Neural crest cell (in vitro differentiated cells): ENCODE results near the gene C14orf180. TPM values are rescaled to one million over a fixed set of nuclear protein-coding genes. Genes with fewer than 3 reads are reported as not detected.

ENCODE experiments used
- DNase-seq: peaks from one replicate; pipeline ENCODE4 v3.0.0; 2021; ENCODE audit warnings: low read depth, mixed read lengths, low spot score
- H3K27ac Mint-ChIP-seq: one replicate; pipeline ENCODE4 v1.8.0; 2021; ENCODE audit warnings: mild to moderate bottlenecking, mixed read lengths; ENCODE audit not compliant: unreplicated experiment
- H3K27me3 Mint-ChIP-seq: 2 replicates; pipeline ENCODE4 v1.8.0; 2021; ENCODE audit warnings: low read depth, mild to moderate bottlenecking, mixed read lengths
- H3K36me3 Mint-ChIP-seq: 2 replicates; pipeline ENCODE4 v1.8.0; 2021; ENCODE audit warnings: low read depth, mild to moderate bottlenecking, mixed read lengths
- H3K4me1 Mint-ChIP-seq: 2 replicates; pipeline ENCODE4 v1.8.0; 2021; ENCODE audit warnings: mixed read lengths
- H3K4me3 Mint-ChIP-seq: one replicate; pipeline ENCODE4 v1.8.0; 2021; ENCODE audit warnings: mild to moderate bottlenecking, mixed read lengths
- H3K9me3 Mint-ChIP-seq: 2 replicates; pipeline ENCODE4 v1.8.0; 2021; ENCODE audit warnings: mixed read lengths
- CTCF ChIP-seq: fragments of 200-600 bp; sonication (generic); conservative IDR thresholded peaks from 2 replicates; pipeline ENCODE4 v1.5.0; 2021; ENCODE audit warnings: antibody characterized with exemption, mild to moderate bottlenecking
- total RNA-seq: library from RNA; stranded (reverse); gene quantifications from 2 replicates; pipeline ENCODE4 v1.2.1, GENCODE V29; 2021

The C14orf180 gene
- total RNA-seq, 1 donor from 2014 or later: not detected

GRCh38 chr14:104592292-104592672, 12.7 kb downstream of the C14orf180 start:
- no peak overlapping the region for H3K27ac Mint-ChIP-seq
- no peaks in the 10 kb centered on the region for H3K9me3 Mint-ChIP-seq
- TF ChIP-seq CTCF: no peak
- H3K4me3 Mint-ChIP-seq: no peak overlapping the region
- peaks cover 3% of the 10 kb centered on the region for H3K27me3 Mint-ChIP-seq
- no peaks in the 10 kb centered on the region for H3K36me3 Mint-ChIP-seq
- H3K4me1 Mint-ChIP-seq: peaks cover 4% of the 10 kb centered on the region
- DNase-seq: no peak

- H3K27me3 Mint-ChIP-seq: peaks cover 3% of the 10 kb centered on the region
- no peak for DNase-seq
- H3K27ac Mint-ChIP-seq: no peak overlapping the region
- TF ChIP-seq CTCF: no peak
- H3K9me3 Mint-ChIP-seq: no peaks in the 10 kb centered on the region
- no peak overlapping the region for H3K4me3 Mint-ChIP-seq
- peaks cover 4% of the 10 kb centered on the region for H3K4me1 Mint-ChIP-seq
- H3K36me3 Mint-ChIP-seq: no peaks in the 10 kb centered on the region
Measured at GRCh38 chr14:104592785-104593184, 13.2 kb downstream of the C14orf180 start.

GRCh38 chr14:104593241-104593701, 13.7 kb downstream of the C14orf180 start:
- Mint-ChIP-seq H3K4me3 (no peak overlapping the region), H3K4me1 (peaks cover 4% of the 10 kb centered on the region), H3K27me3 (peaks cover 3% of the 10 kb centered on the region), H3K36me3 (no peaks in the 10 kb centered on the region), H3K27ac (no peak overlapping the region), H3K9me3 (no peaks in the 10 kb centered on the region)
- no peak for TF ChIP-seq CTCF
- DNase-seq: no peak

GRCh38 chr14:104593710-104594136, 14.2 kb downstream of the C14orf180 start:
- H3K4me1 Mint-ChIP-seq: peaks cover 4% of the 10 kb centered on the region
- no peak for TF ChIP-seq CTCF
- no peaks in the 10 kb centered on the region for H3K9me3 Mint-ChIP-seq
- no peaks in the 10 kb centered on the region for H3K36me3 Mint-ChIP-seq
- H3K27me3 Mint-ChIP-seq: peaks cover 3% of the 10 kb centered on the region
- no peak overlapping the region for H3K4me3 Mint-ChIP-seq
- no peak overlapping the region for H3K27ac Mint-ChIP-seq
- DNase-seq: no peak

- Mint-ChIP-seq H3K4me1 (peaks cover 4% of the 10 kb centered on the region), H3K4me3 (no peak overlapping the region), H3K9me3 (no peaks in the 10 kb centered on the region), H3K27me3 (peaks cover 3% of the 10 kb centered on the region), H3K27ac (no peak overlapping the region), H3K36me3 (no peaks in the 10 kb centered on the region)
- DNase-seq: no peak
- no peak for TF ChIP-seq CTCF
Measured at GRCh38 chr14:104594310-104595046, 14.9 kb downstream of the C14orf180 start.
